ENCODE data around the gene OR1D5.

The OR1D5 gene

GRCh38 chr17:3017936-3018335 is 45.5 kb downstream of the OR1D5 start:
- in situ Hi-C loops (cut with MboI; ENCODE audit: low pct_unique_long_range_greater_than_20kb, low sequenced_read_pairs, unreplicated experiment), result loop anchor here (10.0 kb wide), 1 partner anchor 183 kb away; no protein-coding TSS in a partner anchor
- DNase-seq (ENCODE audit: low spot score), result no peak
- TF ChIP-seq, protein P1, sequence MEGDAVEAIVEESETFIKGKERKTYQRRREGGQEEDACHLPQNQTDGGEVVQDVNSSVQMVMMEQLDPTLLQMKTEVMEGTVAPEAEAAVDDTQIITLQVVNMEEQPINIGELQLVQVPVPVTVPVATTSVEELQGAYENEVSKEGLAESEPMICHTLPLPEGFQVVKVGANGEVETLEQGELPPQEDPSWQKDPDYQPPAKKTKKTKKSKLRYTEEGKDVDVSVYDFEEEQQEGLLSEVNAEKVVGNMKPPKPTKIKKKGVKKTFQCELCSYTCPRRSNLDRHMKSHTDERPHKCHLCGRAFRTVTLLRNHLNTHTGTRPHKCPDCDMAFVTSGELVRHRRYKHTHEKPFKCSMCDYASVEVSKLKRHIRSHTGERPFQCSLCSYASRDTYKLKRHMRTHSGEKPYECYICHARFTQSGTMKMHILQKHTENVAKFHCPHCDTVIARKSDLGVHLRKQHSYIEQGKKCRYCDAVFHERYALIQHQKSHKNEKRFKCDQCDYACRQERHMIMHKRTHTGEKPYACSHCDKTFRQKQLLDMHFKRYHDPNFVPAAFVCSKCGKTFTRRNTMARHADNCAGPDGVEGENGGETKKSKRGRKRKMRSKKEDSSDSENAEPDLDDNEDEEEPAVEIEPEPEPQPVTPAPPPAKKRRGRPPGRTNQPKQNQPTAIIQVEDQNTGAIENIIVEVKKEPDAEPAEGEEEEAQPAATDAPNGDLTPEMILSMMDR (IDR thresholded peaks at IDR 0.05; ENCODE audit: extremely low read depth, insufficient read depth, missing control alignments), result no peak

- TF ChIP-seq, protein P1 (IDR thresholded peaks at IDR 0.05; ENCODE audit: extremely low read depth, insufficient read depth, missing control alignments), result no peak
- no peak for DNase-seq (ENCODE audit: low spot score)
- in situ Hi-C loops (cut with MboI; ENCODE audit: low pct_unique_long_range_greater_than_20kb, low sequenced_read_pairs, unreplicated experiment), result loop anchor here (10.0 kb wide), 1 partner anchor 181 kb away; no protein-coding TSS in a partner anchor
These were observed 47.5 kb downstream of the OR1D5 start for GRCh38 chr17:3015890-3016289.

GRCh38 chr17:3012926-3013581 is 50.4 kb downstream of the OR1D5 start:
- peak; percentile 84 for DNase-seq (ENCODE audit: low spot score)
- TF ChIP-seq, protein P1 (IDR thresholded peaks at IDR 0.05; ENCODE audit: extremely low read depth, insufficient read depth, missing control alignments), result peak; percentile 96
- in situ Hi-C loops (cut with MboI; ENCODE audit: low pct_unique_long_range_greater_than_20kb, low sequenced_read_pairs, unreplicated experiment), result loop anchor here (10.0 kb wide), 1 partner anchor 178 kb away; no protein-coding TSS in a partner anchor

Data from GM13977 (cell line).